ENCODE data around the gene KCNJ6. TPM values are rescaled to one million over a fixed set of nuclear protein-coding genes. Genes with fewer than 3 reads are reported as not detected.

The KCNJ6 gene
- total and polyA plus RNA-seq, 4 donors, result 0.01 TPM; not detected in 3

GRCh38 chr21:37574316-37574715 is 341.9 kb downstream of the KCNJ6 start:
- Histone ChIP-seq H3K36me3 (ENCODE audit: control insufficient read depth in 4 of 4, insufficient read depth in 3 of 4, low read depth in 1 of 4, low read length in 3 of 4) (no peaks in the 10 kb centered on the region), H3K27ac (ENCODE audit: low read depth in 1 of 2, low read length in 2 of 2) (no peak overlapping the region), H3K4me1 (ENCODE audit: control insufficient read depth in 4 of 4, insufficient read depth in 4 of 4, low read length in 3 of 4) (no peaks in the 10 kb centered on the region), H3K27me3 (ENCODE audit: control insufficient read depth in 4 of 4, insufficient read depth in 4 of 4, low read length in 3 of 4) (no peaks in the 10 kb centered on the region), H3K9me3 (ENCODE audit: control insufficient read depth in 4 of 4, low read length in 3 of 4) (peaks cover 0 to 5% (median 0%) of the 10 kb centered on the region in 4 donors), H3K4me3 (ENCODE audit: low read depth in 1 of 3, low read length in 3 of 3) (no peak overlapping the region), H3K9ac (ENCODE audit: low read depth in 1 of 2, low read length in 2 of 2) (no peak overlapping the region)
- TF ChIP-seq FOXA2 (IDR thresholded peaks at IDR 0.05) (no peak), ATF3 (IDR thresholded peaks at IDR 0.05) (no peak), RAD21 (IDR thresholded peaks at IDR 0.05) (no peak), HNF4A (conservative IDR thresholded peaks at IDR 0.05) (no peak), TAF1 (conservative IDR thresholded peaks at IDR 0.05) (no peak), HNF4G (IDR thresholded peaks at IDR 0.05) (no peak), EGR1 (IDR thresholded peaks at IDR 0.05; ENCODE audit: low read depth in 2 of 2) (no peak), YY1 (IDR thresholded peaks at IDR 0.05) (no peak), FOXA1 (IDR thresholded peaks at IDR 0.05) (no peak), ZBTB33 (IDR thresholded peaks at IDR 0.05) (no peak), CTCF (IDR thresholded peaks at IDR 0.05; ENCODE audit: low read depth, low read length, missing input control) (no peak), SP1 (IDR thresholded peaks at IDR 0.05) (no peak), JUND (IDR thresholded peaks at IDR 0.05) (no peak), NR2F2 (IDR thresholded peaks at IDR 0.05) (no peak), RXRA (IDR thresholded peaks at IDR 0.05) (no peak), REST (IDR thresholded peaks at IDR 0.05) (no peak), MAX (IDR thresholded peaks at IDR 0.05) (no peak)
- WGBS, result 92% methylated on average over 6 of the region's 6 CpGs
- DNase-seq (ENCODE audit: low spot score), result no peak

GRCh38 chr21:37571442-37571841 is 344.8 kb downstream of the KCNJ6 start:
- Histone ChIP-seq H3K27me3 (ENCODE audit: control insufficient read depth in 4 of 4, insufficient read depth in 4 of 4, low read length in 3 of 4) (no peaks in the 10 kb centered on the region), H3K9me3 (ENCODE audit: control insufficient read depth in 4 of 4, low read length in 3 of 4) (no peaks in the 10 kb centered on the region), H3K9ac (ENCODE audit: low read depth in 1 of 2, low read length in 2 of 2) (no peak overlapping the region), H3K27ac (ENCODE audit: low read depth in 1 of 2, low read length in 2 of 2) (no peak overlapping the region), H3K4me1 (ENCODE audit: control insufficient read depth in 4 of 4, insufficient read depth in 4 of 4, low read length in 3 of 4) (no peaks in the 10 kb centered on the region), H3K36me3 (ENCODE audit: control insufficient read depth in 4 of 4, insufficient read depth in 3 of 4, low read depth in 1 of 4, low read length in 3 of 4) (no peaks in the 10 kb centered on the region), H3K4me3 (ENCODE audit: low read depth in 1 of 3, low read length in 3 of 3) (no peak overlapping the region)
- no peak for DNase-seq (ENCODE audit: low spot score)
- TF ChIP-seq GABPA (IDR thresholded peaks at IDR 0.05 in 1 of 2, conservative IDR thresholded peaks at IDR 0.05 in 1 of 2) (no peak), REST (IDR thresholded peaks at IDR 0.05) (no peak), YY1 (IDR thresholded peaks at IDR 0.05) (no peak), TAF1 (conservative IDR thresholded peaks at IDR 0.05) (no peak), JUND (IDR thresholded peaks at IDR 0.05) (no peak), EGR1 (IDR thresholded peaks at IDR 0.05; ENCODE audit: low read depth in 2 of 2) (no peak)
- 82% methylated on average over 6 of the region's 6 CpGs for WGBS

Data from liver (tissue), 9 donors.